CD14-positive monocyte (primary cell): ENCODE data around the gene CREBZF. TPM values are rescaled to one million over a fixed set of nuclear protein-coding genes. Genes with fewer than 3 reads are reported as not detected.

Experiments
- DNase-seq, 3 donors: peaks; one replicate each; pipeline ENCODE4 v3.0.0-alpha.2; 2011 to 2022
- H2AFZ ChIP-seq: 2 replicates; pipeline ENCODE4 v1.6.0; 2012; ENCODE audit warnings: mild to moderate bottlenecking, low read depth, low read length, inconsistent platforms; ENCODE audit not compliant: insufficient read depth, poor library complexity, severe bottlenecking
- H3K27ac ChIP-seq, 2 donors: 1 replicate in 1 of 2; 2 replicates in 1 of 2; pipeline ENCODE4 v1.5.1; 2012 to 2013; ENCODE audit warnings: low read length in 2 of 2, control low read depth in 1 of 2, inconsistent platforms in 1 of 2, low read depth in 1 of 2, mild to moderate bottlenecking in 1 of 2
- H3K27me3 ChIP-seq, 2 donors: one replicate each; pipeline versions ENCODE4 v1.6.0 to v1.6.1; 2011 to 2013; ENCODE audit warnings: low read length in 2 of 2; ENCODE audit not compliant: control insufficient read depth in 2 of 2, insufficient read depth in 2 of 2
- H3K36me3 ChIP-seq, 2 donors: replicated peaks in 1 of 2; 1 replicate in 1 of 2; 2 replicates in 1 of 2; pipeline versions ENCODE4 v1.5.1 to v1.6.1; 2012 to 2013; ENCODE audit warnings: low read length in 2 of 2, control low read depth in 1 of 2, inconsistent platforms in 1 of 2, mild to moderate bottlenecking in 1 of 2; ENCODE audit not compliant: insufficient read depth in 2 of 2, control insufficient read depth in 1 of 2
- H3K4me1 ChIP-seq, 2 donors: 1 replicate in 1 of 2; 2 replicates in 1 of 2; pipeline versions ENCODE4 v1.5.1 to v1.6.1; 2012 to 2013; ENCODE audit warnings: low read length in 2 of 2, control low read depth in 1 of 2, inconsistent platforms in 1 of 2, mild to moderate bottlenecking in 1 of 2, moderate library complexity in 1 of 2; ENCODE audit not compliant: insufficient read depth in 2 of 2, control insufficient read depth in 1 of 2
- H3K4me2 ChIP-seq: replicated peaks from 2 replicates; pipeline ENCODE3; 2012; ENCODE audit warnings: low read length, moderate library complexity, mild to moderate bottlenecking; ENCODE audit not compliant: poor library complexity, severe bottlenecking; ENCODE audit errors: extremely low read depth
- H3K4me3 ChIP-seq, 3 experiments: fragments of 200-600 bp in 1 of 3; sonication (generic) in 1 of 3; replicated peaks in 1 of 3; 1 replicate in 2 of 3; 2 replicates in 1 of 3; pipeline ENCODE4 v1.5.1; 2011 to 2013; ENCODE audit warnings: low read length in 3 of 3, mild to moderate bottlenecking in 3 of 3, control low read depth in 2 of 3, low read depth in 2 of 3, inconsistent platforms in 1 of 3, moderate library complexity in 1 of 3
- H3K79me2 ChIP-seq: 2 replicates; pipeline ENCODE4 v1.6.0; 2012; ENCODE audit warnings: mild to moderate bottlenecking, control low read depth, inconsistent platforms, low read length, moderate library complexity; ENCODE audit not compliant: insufficient read depth
- H3K9ac ChIP-seq: 2 replicates; pipeline ENCODE4 v1.6.0; 2017; ENCODE audit warnings: low read length, mild to moderate bottlenecking; ENCODE audit not compliant: insufficient read depth, poor library complexity, severe bottlenecking
- H3K9me3 ChIP-seq, 2 donors: replicated peaks in 1 of 2; 1 replicate in 1 of 2; 2 replicates in 1 of 2; pipeline versions ENCODE4 v1.5.1 to v1.6.1; 2012 to 2013; ENCODE audit warnings: low read length in 2 of 2, control low read depth in 1 of 2; ENCODE audit not compliant: control insufficient read depth in 1 of 2, insufficient read depth in 1 of 2
- H4K20me1 ChIP-seq: 2 replicates; pipeline ENCODE4 v1.6.0; 2012; ENCODE audit warnings: mild to moderate bottlenecking, low read length, control low read depth, moderate library complexity; ENCODE audit not compliant: insufficient read depth
- H3K27ac Mint-ChIP-seq, 7 donors: one replicate each; pipeline ENCODE4 v1.8.0; 2020; ENCODE audit warnings: mild to moderate bottlenecking in 7 of 7, mixed read lengths in 7 of 7, moderate library complexity in 6 of 7, inconsistent platforms in 2 of 7
- H3K27me3 Mint-ChIP-seq, 3 donors: one replicate each; pipeline ENCODE4 v1.8.0; 2021 to 2022; ENCODE audit warnings: low read depth in 3 of 3, mild to moderate bottlenecking in 3 of 3, mixed read lengths in 3 of 3, moderate library complexity in 3 of 3, inconsistent platforms in 1 of 3
- H3K36me3 Mint-ChIP-seq, 2 donors: one replicate each; pipeline ENCODE4 v1.8.0; 2020; ENCODE audit warnings: mixed read lengths in 2 of 2, inconsistent platforms in 1 of 2, mild to moderate bottlenecking in 1 of 2
- H3K4me1 Mint-ChIP-seq: one replicate; pipeline ENCODE4 v1.8.0; 2020; ENCODE audit warnings: mild to moderate bottlenecking, mixed read lengths
- H3K4me3 Mint-ChIP-seq, 2 donors: one replicate each; pipeline ENCODE4 v1.8.0; 2020; ENCODE audit warnings: mild to moderate bottlenecking in 2 of 2, mixed read lengths in 2 of 2, moderate library complexity in 1 of 2
- H3K9me3 Mint-ChIP-seq, 7 donors: one replicate each; pipeline ENCODE4 v1.8.0; 2020 to 2022; ENCODE audit warnings: mixed read lengths in 7 of 7, mild to moderate bottlenecking in 6 of 7, moderate library complexity in 6 of 7, inconsistent platforms in 2 of 7
- WGBS: methylation state at CpG from one replicate; pipeline ENCODE4 v1.1.5; 2013; ENCODE audit warnings: missing lambda C conversion rate; ENCODE audit not compliant: insufficient coverage; 5-methylcytosine and 5-hydroxymethylcytosine counted together
- intact Hi-C, 2 donors: fragments of 100-400 bp; cut with micrococcal nuclease; formaldehyde crosslinking; loops; one replicate each; pipeline versions ENCODE4 v1.15.0 to v1.15.1; 2023
- polyA plus RNA-seq, 3 donors: library from polyadenylated mRNA; depleted of rRNA in 1 of 3; unstranded in 2 of 3; stranded (reverse) in 1 of 3; fragments of 300-500 nt in 2 of 3; fragments of >200 nt in 1 of 3; fragmentation: Illumina TruSeq in 2 of 3; gene quantifications; 1 replicate in 2 of 3; 2 replicates in 1 of 3; pipeline ENCODE4 v1.2.3, GENCODE V29; 2012 to 2021
- TF ChIP-seq, protein P1 (sequence below): fragments of 200-600 bp; IDR thresholded peaks from one replicate; pipeline ENCODE4 v1.8.0; 2022; ENCODE audit warnings: antibody characterized with exemption, mild to moderate bottlenecking

The CREBZF gene
- polyA plus RNA-seq, 3 donors, result 3.1 to 35.4 (median 3.9) TPM

DNA sequence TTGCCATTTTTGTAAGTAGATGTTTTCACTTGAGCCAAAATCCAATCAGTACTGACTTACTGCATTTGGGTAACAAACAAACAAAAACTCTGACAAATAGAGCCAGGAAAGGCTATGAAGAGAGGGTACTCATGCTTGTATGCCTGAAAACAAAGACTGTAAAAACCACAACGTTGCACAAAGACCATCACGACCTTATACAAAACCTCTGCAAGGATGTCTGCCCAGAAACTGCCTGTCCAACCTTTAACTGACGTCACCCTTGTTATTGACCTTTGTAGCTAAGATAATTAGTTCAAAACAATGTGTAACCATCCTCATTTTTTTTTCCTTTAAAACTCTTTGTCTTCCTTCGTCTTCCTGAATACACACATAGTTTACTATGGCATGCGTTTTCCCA is 804 bp upstream of the CREBZF start:
- no CpG with 5 or more reads among the region's 5 CpGs for WGBS
- H3K4me3 Mint-ChIP-seq, result no peak overlapping the region
- H3K36me3 ChIP-seq, result peaks cover 3 to 4% of the 10 kb centered on the region in 2 donors
- TF ChIP-seq, protein P1, sequence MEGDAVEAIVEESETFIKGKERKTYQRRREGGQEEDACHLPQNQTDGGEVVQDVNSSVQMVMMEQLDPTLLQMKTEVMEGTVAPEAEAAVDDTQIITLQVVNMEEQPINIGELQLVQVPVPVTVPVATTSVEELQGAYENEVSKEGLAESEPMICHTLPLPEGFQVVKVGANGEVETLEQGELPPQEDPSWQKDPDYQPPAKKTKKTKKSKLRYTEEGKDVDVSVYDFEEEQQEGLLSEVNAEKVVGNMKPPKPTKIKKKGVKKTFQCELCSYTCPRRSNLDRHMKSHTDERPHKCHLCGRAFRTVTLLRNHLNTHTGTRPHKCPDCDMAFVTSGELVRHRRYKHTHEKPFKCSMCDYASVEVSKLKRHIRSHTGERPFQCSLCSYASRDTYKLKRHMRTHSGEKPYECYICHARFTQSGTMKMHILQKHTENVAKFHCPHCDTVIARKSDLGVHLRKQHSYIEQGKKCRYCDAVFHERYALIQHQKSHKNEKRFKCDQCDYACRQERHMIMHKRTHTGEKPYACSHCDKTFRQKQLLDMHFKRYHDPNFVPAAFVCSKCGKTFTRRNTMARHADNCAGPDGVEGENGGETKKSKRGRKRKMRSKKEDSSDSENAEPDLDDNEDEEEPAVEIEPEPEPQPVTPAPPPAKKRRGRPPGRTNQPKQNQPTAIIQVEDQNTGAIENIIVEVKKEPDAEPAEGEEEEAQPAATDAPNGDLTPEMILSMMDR, result no peak
- no peak overlapping the region for H3K27ac Mint-ChIP-seq
- H3K9me3 ChIP-seq, result no peaks in the 10 kb centered on the region
- H3K36me3 Mint-ChIP-seq, result peaks cover 7 to 8% of the 10 kb centered on the region in 2 donors
- peaks cover 31% of the 10 kb centered on the region for H4K20me1 ChIP-seq
- H2AFZ ChIP-seq, result peak overlapping the region; percentile 92
- H3K27me3 Mint-ChIP-seq, result peaks cover 0 to 2% (median 0%) of the 10 kb centered on the region in 3 donors
- peak overlapping the region; percentile 93 for H3K4me2 ChIP-seq
- no peak overlapping the region for H3K9ac ChIP-seq
- intact Hi-C loops, result loop anchor here in 1 of 2 donors (10.0 kb wide), 1 partner anchor 579 kb away; the partner anchor contains the start of gene EED
- peaks cover 46% of the 10 kb centered on the region for H3K79me2 ChIP-seq
- H3K27me3 ChIP-seq, result no peaks in the 10 kb centered on the region
- no peak overlapping the region for H3K27ac ChIP-seq
- H3K4me1 ChIP-seq, result peaks cover 17 to 32% of the 10 kb centered on the region in 2 donors
- DNase-seq, result no peak
- H3K4me1 Mint-ChIP-seq, result peaks cover 25% of the 10 kb centered on the region
- peak overlapping the region in 1 of 3 experiments; percentile 94 for H3K4me3 ChIP-seq
- H3K9me3 Mint-ChIP-seq, result peaks cover 0 to 2% (median 0%) of the 10 kb centered on the region in 7 donors

DNA sequence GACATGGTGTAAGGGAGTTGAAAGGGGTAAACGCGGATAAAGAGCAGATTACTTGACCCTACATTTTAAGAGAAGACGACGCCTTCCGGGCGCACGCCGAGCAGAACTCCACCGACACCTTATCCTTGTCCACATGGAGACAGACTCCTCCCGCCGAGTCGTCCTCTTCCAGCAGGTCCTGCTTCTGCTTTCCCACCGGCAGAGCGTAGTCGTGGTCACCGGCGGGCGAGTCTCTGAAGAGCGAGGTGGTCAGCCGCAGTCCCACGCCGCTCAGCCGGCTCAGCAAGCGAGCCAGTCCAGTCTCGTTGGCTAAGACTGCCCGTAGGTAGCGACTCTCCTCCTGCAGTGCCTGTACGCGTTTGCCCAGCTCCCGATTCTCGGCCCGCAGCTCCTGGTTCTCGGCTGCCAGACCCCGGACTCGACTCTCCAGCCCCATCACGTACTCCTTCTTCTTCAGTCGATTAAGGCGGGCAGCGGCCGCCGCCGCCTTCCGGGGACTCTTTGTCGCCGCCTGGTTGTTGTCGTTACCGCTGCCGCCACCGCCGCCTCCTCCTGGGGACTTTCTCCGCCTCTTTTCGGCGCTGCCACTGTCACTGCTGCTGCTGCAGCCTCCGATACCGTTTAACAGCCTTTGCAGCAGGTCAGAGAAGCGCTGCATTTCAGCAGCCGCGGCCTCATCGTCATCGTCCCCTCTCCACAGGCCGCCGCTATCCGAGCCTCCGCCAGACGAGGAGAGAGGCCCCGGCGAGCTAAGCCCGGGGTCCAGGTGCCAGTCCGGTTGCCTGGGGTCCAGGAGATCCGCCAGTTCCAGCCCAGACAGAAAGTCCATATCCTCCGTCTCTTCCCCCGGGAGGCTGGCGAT is 945 bp downstream of the CREBZF start:
- Mint-ChIP-seq H3K4me3 (peak overlapping the region; percentile 98 to 100), H3K27me3 (no peaks in the 10 kb centered on the region), H3K36me3 (peaks cover 22 to 23% of the 10 kb centered on the region in 2 donors), H3K9me3 (peaks cover 0 to 2% (median 0%) of the 10 kb centered on the region in 7 donors), H3K27ac (peak overlapping the region; percentile 97 to 99 (median 98)), H3K4me1 (peaks cover 32% of the 10 kb centered on the region)
- intact Hi-C loops, result loop anchor here (1.0 to 10.0 kb wide), 3 partner anchors 9 to 581 kb away; partner anchors contain the start of genes DLG2 (in 2 of the 2), TMEM126B (in 2 of the 2) and EED (in 1 of the 2)
- no peaks in the 10 kb centered on the region for H3K9me3 ChIP-seq
- no peaks in the 10 kb centered on the region for H3K27me3 ChIP-seq
- peak overlapping the region; percentile 93 for H3K4me2 ChIP-seq
- TF ChIP-seq, protein P1, result peak; percentile 58
- peak overlapping the region; percentile 92 for H2AFZ ChIP-seq
- peak overlapping the region; percentile 56 to 94 (median 78) for H3K4me3 ChIP-seq
- H4K20me1 ChIP-seq, result peaks cover 47% of the 10 kb centered on the region
- peaks cover 17 to 32% of the 10 kb centered on the region in 2 donors for H3K4me1 ChIP-seq
- peaks cover 63% of the 10 kb centered on the region for H3K79me2 ChIP-seq
- H3K27ac ChIP-seq, result peak overlapping the region; percentile 86 to 97
- peak; percentile 70 to 74 (median 71) for DNase-seq
- peaks cover 16 to 20% of the 10 kb centered on the region in 2 donors for H3K36me3 ChIP-seq
- WGBS, result under 1% methylated on average over 71 of the region's 73 CpGs
- peak overlapping the region; percentile 98 for H3K9ac ChIP-seq
